ENCODE results near the gene GPR55.

GPR55 gene

GRCh38 chr2:230866756-230867523 is 58.1 kb downstream of the GPR55 start:
- DNase-seq (ENCODE audit: low spot score), result no peak

GRCh38 chr2:230865766-230866755 is 59.0 kb downstream of the GPR55 start:
- DNase-seq (ENCODE audit: low spot score), result peak; percentile 73

GRCh38 chr2:230865307-230865765 is 59.7 kb downstream of the GPR55 start:
- no peak for DNase-seq (ENCODE audit: low spot score)

GRCh38 chr2:230864605-230865306 is 60.3 kb downstream of the GPR55 start, which contains the start of gene ITM2C:
Gene ITM2C (plus strand): TSS chr2:230864942. CDS start chr2:230865026, 84 bp downstream.
- DNase-seq (ENCODE audit: low spot score), result peak; percentile 84

- no peak for DNase-seq (ENCODE audit: low spot score)
Observed at GRCh38 chr2:230864122-230864604, 60.9 kb downstream of the GPR55 start.

GRCh38 chr2:230863442-230864121 is 61.5 kb downstream of the GPR55 start:
- no peak for DNase-seq (ENCODE audit: low spot score)

- DNase-seq (ENCODE audit: low spot score), result no peak
Observed at GRCh38 chr2:230863031-230863430, 62.0 kb downstream of the GPR55 start.

- DNase-seq (ENCODE audit: low spot score), result no peak
Observed at GRCh38 chr2:230862292-230862691, 62.8 kb downstream of the GPR55 start.

- DNase-seq (ENCODE audit: low spot score), result no peak
Observed at GRCh38 chr2:230861552-230862255, 63.3 kb downstream of the GPR55 start.
